Measurements from ENCODE around the gene FBXW4.

DNA sequence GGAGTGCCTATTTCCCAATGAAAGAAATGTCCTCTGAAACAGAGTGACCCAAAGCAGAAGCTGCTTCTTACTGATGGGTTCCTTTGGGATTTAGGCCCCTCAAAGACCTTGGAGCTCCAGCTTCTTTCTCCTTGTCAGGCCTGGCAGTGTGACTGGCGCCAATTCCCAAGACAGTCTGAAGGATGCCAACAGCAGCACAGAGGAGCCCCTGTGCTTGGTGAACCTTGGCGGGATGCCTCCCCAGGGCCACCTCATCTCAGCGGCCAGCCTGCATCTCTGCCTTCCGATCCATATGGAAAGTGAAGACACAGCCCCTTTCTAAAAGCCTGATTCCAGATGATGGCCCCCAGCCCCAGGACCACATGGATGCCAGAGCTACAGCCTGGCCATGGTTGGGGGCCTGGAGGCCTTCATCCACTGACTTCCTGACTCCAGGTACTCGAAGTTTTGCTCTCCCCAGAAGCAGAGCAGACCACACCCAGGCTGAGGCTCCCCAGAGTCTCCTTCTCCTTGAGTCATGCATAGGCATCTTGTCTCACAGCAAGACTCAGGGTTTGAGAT, 45.4 kb downstream of the FBXW4 start:
- no peak for TF ChIP-seq POLR2A (IDR thresholded peaks at IDR 0.05)
- TF ChIP-seq, protein P1, sequence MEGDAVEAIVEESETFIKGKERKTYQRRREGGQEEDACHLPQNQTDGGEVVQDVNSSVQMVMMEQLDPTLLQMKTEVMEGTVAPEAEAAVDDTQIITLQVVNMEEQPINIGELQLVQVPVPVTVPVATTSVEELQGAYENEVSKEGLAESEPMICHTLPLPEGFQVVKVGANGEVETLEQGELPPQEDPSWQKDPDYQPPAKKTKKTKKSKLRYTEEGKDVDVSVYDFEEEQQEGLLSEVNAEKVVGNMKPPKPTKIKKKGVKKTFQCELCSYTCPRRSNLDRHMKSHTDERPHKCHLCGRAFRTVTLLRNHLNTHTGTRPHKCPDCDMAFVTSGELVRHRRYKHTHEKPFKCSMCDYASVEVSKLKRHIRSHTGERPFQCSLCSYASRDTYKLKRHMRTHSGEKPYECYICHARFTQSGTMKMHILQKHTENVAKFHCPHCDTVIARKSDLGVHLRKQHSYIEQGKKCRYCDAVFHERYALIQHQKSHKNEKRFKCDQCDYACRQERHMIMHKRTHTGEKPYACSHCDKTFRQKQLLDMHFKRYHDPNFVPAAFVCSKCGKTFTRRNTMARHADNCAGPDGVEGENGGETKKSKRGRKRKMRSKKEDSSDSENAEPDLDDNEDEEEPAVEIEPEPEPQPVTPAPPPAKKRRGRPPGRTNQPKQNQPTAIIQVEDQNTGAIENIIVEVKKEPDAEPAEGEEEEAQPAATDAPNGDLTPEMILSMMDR (IDR thresholded peaks at IDR 0.05) = no peak

Data from transverse colon (tissue), 3 donors.